Measurements from ENCODE around the gene PPP4R1. TPM values are rescaled to one million over a fixed set of nuclear protein-coding genes. Genes with fewer than 3 reads are reported as not detected.

Gene PPP4R1
- total RNA-seq (2021) (71.1 to 78.7 TPM (median 77.0 TPM) in 3 replicates), Bru-seq, nascent RNA (percentile 85 among the genes with signal in this experiment)
- long read RNA-seq, experiment 1, transcript PPP4R1-203 (20 exons, 3,925 nt) = minor isoform, 44 of 204 reads
- long read RNA-seq, experiment 1, transcript PPP4R1-202 (20 exons, 3,885 nt) = major isoform, 45 of 204 reads
- long read RNA-seq, experiment 1, partial matches to known transcripts = 50 of 204 reads
- long read RNA-seq, experiment 1, other reads (novel, unspliced or antisense) = 62 of 204 reads
- long read RNA-seq, experiment 2, transcript PPP4R1-202 (20 exons, 3,885 nt) = major isoform, 9 of 72 reads
- long read RNA-seq, experiment 2, partial matches to known transcripts = 23 of 72 reads
- long read RNA-seq, experiment 2, other reads (novel, unspliced or antisense) = 30 of 72 reads
- long read RNA-seq, experiment 3, partial matches to known transcripts = 0 of 5 reads
- long read RNA-seq, experiment 3, other reads (novel, unspliced or antisense) = 4 of 5 reads

- ATAC-seq = peak; percentile 83
- H3K4me1 Mint-ChIP-seq = peaks cover 41% of the 10 kb centered on the region
- no peaks in the 10 kb centered on the region for H3K9me3 Mint-ChIP-seq
- TF ChIP-seq GRHL2 (CRISPR knock-in tag; IDR thresholded peaks at IDR 0.05; ENCODE audit: insufficient replicate concordance, severe bottlenecking) = no peak
- TF ChIP-seq E2F5 (CRISPR knock-in tag; IDR thresholded peaks at IDR 0.05) = 0 out of 2 replicates have a peak, but pooled peaks have one; percentile 48
- TF ChIP-seq ZNF138 (CRISPR knock-in tag; conservative IDR thresholded peaks at IDR 0.05) = no peak
- TF ChIP-seq ZNF263 (CRISPR knock-in tag; IDR thresholded peaks at IDR 0.05; ENCODE audit: low read depth) = no peak
- TF ChIP-seq ZNF416 (CRISPR knock-in tag; IDR thresholded peaks at IDR 0.05) = no peak
- no peak for TF ChIP-seq TP53 (CRISPR knock-in tag; IDR thresholded peaks at IDR 0.05)
- no peak for TF ChIP-seq ZBTB21 (CRISPR knock-in tag; IDR thresholded peaks at IDR 0.05; ENCODE audit: borderline replicate concordance)
- no peak for TF ChIP-seq ZNF671 (CRISPR knock-in tag; IDR thresholded peaks at IDR 0.05)
- peak; percentile 57; the same call in 1 of the 2 replicates for TF ChIP-seq HMGXB4 (CRISPR knock-in tag; IDR thresholded peaks at IDR 0.05)
- no peak for TF ChIP-seq ATF6 (CRISPR knock-in tag; IDR thresholded peaks at IDR 0.05)
- peak; percentile 17; the same call in 1 of the 2 replicates for TF ChIP-seq PRDM15 (CRISPR knock-in tag; IDR thresholded peaks at IDR 0.05)
- no peak for TF ChIP-seq CDX4 (CRISPR knock-in tag; IDR thresholded peaks at IDR 0.05; ENCODE audit: borderline replicate concordance)
- 0 out of 2 replicates have a peak, but pooled peaks have one; percentile 15 for TF ChIP-seq CREM (CRISPR knock-in tag; IDR thresholded peaks at IDR 0.05)
- peak; percentile 35; the same call in 1 of the 2 replicates for TF ChIP-seq FOXP1 (CRISPR knock-in tag; IDR thresholded peaks at IDR 0.05; ENCODE audit: borderline replicate concordance)
- peak; percentile 64; the same call in 1 of the 2 replicates for TF ChIP-seq MAX (CRISPR knock-in tag; IDR thresholded peaks at IDR 0.05)
- TF ChIP-seq ZNF121 (CRISPR knock-in tag; IDR thresholded peaks at IDR 0.05) = peak; percentile 65; the same call in 1 of the 2 replicates
- peak; percentile 95 for TF ChIP-seq ZNF423 (CRISPR knock-in tag; IDR thresholded peaks at IDR 0.05)
- no peak for TF ChIP-seq ZNF317 (CRISPR knock-in tag; IDR thresholded peaks at IDR 0.05; ENCODE audit: borderline replicate concordance, low read depth)
- TF ChIP-seq IRF2 (CRISPR knock-in tag; IDR thresholded peaks at IDR 0.05; ENCODE audit: borderline replicate concordance, low read depth) = no peak
- POLR2A ChIA-PET = interaction anchor here (0.9 to 1.4 kb wide), 4 partner anchors 13 to 299 kb away, joined by 3 to 7 read pairs (median 4); partner anchors contain the start of gene VAPA
- peak within 1 kb of the TSS; percentile 89 for H3K4me3 Mint-ChIP-seq
- CTCF ChIA-PET = interaction anchor here (1.2 kb wide), 1 partner anchor 47 kb away, joined by 3 read pairs; no protein-coding TSS in a partner anchor
- no peaks in the 10 kb centered on the region for H3K27me3 Mint-ChIP-seq (ENCODE audit: low read depth)
- peak; percentile 87 for DNase-seq (ENCODE audit: low spot score)
- peak within 1 kb of the TSS; percentile 92 for H3K27ac Mint-ChIP-seq
- H3K36me3 Mint-ChIP-seq = peaks cover 13% of the 10 kb centered on the region
These were observed at the start of gene PPP4R1 for GRCh38 chr18:9614401-9615279. PPP4R1 (minus strand) TSS chr18:9614559; CDS start chr18:9614484, 75 bp downstream.
